ENCODE measurements around the gene KCNB1.

The KCNB1 gene

GRCh38 chr20:49347156-49347555 lies 135.3 kb downstream of the KCNB1 start:
- no peak for DNase-seq

- DNase-seq: no peak
Measured at GRCh38 chr20:49346682-49347081, 135.8 kb downstream of the KCNB1 start.

GRCh38 chr20:49345524-49345923 lies 136.9 kb downstream of the KCNB1 start:
- no peak for DNase-seq

GRCh38 chr20:49344975-49345374 lies 137.5 kb downstream of the KCNB1 start:
- no peak for DNase-seq

- DNase-seq: no peak
Measured at GRCh38 chr20:49344140-49344539, 138.3 kb downstream of the KCNB1 start.

- DNase-seq: no peak
Measured at GRCh38 chr20:49343246-49343645, 139.2 kb downstream of the KCNB1 start.

GRCh38 chr20:49340161-49340966 lies 142.1 kb downstream of the KCNB1 start:
- DNase-seq: no peak

- no peak for DNase-seq
Measured at GRCh38 chr20:49339123-49339522, 143.3 kb downstream of the KCNB1 start.

GRCh38 chr20:49338061-49338460 lies 144.4 kb downstream of the KCNB1 start:
- DNase-seq: no peak

GRCh38 chr20:49337357-49337756 lies 145.1 kb downstream of the KCNB1 start:
- no peak for DNase-seq

- DNase-seq: no peak
Measured at GRCh38 chr20:49336786-49337185, 145.7 kb downstream of the KCNB1 start.

- DNase-seq: no peak
Measured at GRCh38 chr20:49335476-49335875, 147.0 kb downstream of the KCNB1 start.

- DNase-seq: no peak
Measured at GRCh38 chr20:49330701-49331615, 151.5 kb downstream of the KCNB1 start.

GRCh38 chr20:49328790-49329189 lies 153.7 kb downstream of the KCNB1 start:
- DNase-seq: no peak

GRCh38 chr20:49326026-49326425 lies 156.4 kb downstream of the KCNB1 start:
- DNase-seq: no peak

- DNase-seq: no peak
Measured at GRCh38 chr20:49324306-49324705, 158.2 kb downstream of the KCNB1 start.

GRCh38 chr20:49323622-49324238 lies 158.7 kb downstream of the KCNB1 start:
- DNase-seq: no peak

GRCh38 chr20:49320460-49320859 lies 162.0 kb downstream of the KCNB1 start:
- no peak for DNase-seq

- no peak for DNase-seq
Measured at GRCh38 chr20:49319208-49319809, 163.2 kb downstream of the KCNB1 start.

GRCh38 chr20:49318430-49319207 lies 163.8 kb downstream of the KCNB1 start:
- DNase-seq: no peak

- no peak for DNase-seq
Measured at GRCh38 chr20:49318091-49318429, 164.4 kb downstream of the KCNB1 start.

GRCh38 chr20:49316704-49317103 lies 165.8 kb downstream of the KCNB1 start:
- no peak for DNase-seq
